ENCODE data around the gene LKAAEAR1. TPM values are rescaled to one million over a fixed set of nuclear protein-coding genes. Genes with fewer than 3 reads are reported as not detected.
A peak's percentile ranks its signal among the peaks of the same experiment; 100 is the strongest.

The LKAAEAR1 gene
- total and polyA plus RNA-seq, 2 of the 13 experiments (the other 11 are each of a cell fraction or from before 2014, with no cell fraction given), result not detected

DNA sequence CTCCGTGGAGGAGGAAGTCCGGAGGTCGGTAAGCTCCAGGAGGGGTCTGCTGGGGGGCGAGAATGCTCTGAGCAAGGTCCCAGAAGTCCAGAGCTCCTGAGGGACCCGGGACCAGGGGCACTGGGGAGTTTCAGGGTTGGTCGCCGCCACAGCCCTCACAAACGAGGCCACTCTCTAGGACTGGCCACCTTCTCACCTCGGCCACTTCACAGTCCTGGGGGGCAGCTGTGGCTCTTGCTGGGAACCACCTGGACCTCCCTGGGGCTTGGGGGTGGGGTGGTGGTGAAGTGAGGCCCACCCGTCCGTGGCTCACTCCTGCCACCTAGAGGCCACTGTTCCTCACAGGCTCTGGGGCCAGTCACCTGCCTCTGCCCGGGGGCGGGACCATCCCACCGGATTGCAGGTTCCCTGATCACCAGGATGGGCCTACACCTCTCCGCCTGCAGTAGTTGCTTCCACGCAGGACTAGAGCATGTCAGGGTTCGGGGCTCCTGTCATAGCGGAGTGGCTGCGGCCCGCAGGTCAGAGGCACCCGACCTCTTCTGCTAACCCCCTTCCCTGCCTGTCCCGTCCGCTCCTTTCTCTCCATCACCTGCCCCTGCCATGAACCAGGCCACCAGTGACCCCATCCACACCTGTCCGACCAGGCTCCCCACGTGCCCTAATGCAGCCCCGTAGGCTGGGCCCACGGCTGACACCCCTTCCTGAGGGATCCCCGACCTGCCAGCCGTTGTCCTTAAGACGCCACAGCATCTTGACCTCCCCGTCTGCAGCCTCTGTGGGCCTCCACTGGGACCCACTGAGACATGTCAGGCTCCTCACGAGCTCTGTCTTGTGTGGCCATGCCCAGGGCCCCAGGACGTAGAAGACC, 26.3 kb downstream of the LKAAEAR1 start (continued):
- TF ChIP-seq RFXANK (CRISPR knock-in tag; IDR thresholded peaks at IDR 0.05) (peak; percentile 75; the same call in 1 of the 2 replicates), ZNF775 (CRISPR knock-in tag; IDR thresholded peaks at IDR 0.05; ENCODE audit: borderline replicate concordance) (no peak), GTF3A (CRISPR knock-in tag; conservative IDR thresholded peaks at IDR 0.05) (0 out of 2 replicates have a peak, but pooled peaks have one; percentile 29), ZNF382 (CRISPR knock-in tag; IDR thresholded peaks at IDR 0.05; ENCODE audit: borderline replicate concordance) (no peak), TGIF2 (CRISPR knock-in tag; IDR thresholded peaks at IDR 0.05) (0 out of 2 replicates have a peak, but pooled peaks have one; percentile 27), RFXAP (CRISPR knock-in tag; IDR thresholded peaks at IDR 0.05; ENCODE audit: borderline replicate concordance) (peak; percentile 73; the same call in 1 of the 2 replicates), GLI4 (CRISPR knock-in tag; IDR thresholded peaks at IDR 0.05; ENCODE audit: borderline replicate concordance) (0 out of 2 replicates have a peak, but pooled peaks have one; percentile 9), BORCS8-MEF2B (CRISPR knock-in tag; IDR thresholded peaks at IDR 0.05) (no peak), ZNF451 (CRISPR knock-in tag; IDR thresholded peaks at IDR 0.05) (0 out of 2 replicates have a peak, but pooled peaks have one; percentile 71), NR2F2 (IDR thresholded peaks at IDR 0.05; ENCODE audit: borderline replicate concordance, low read depth) (no peak), JUND (CRISPR knock-in tag; IDR thresholded peaks at IDR 0.05) (peak; percentile 38)
- TF ChIP-seq, protein P1, sequence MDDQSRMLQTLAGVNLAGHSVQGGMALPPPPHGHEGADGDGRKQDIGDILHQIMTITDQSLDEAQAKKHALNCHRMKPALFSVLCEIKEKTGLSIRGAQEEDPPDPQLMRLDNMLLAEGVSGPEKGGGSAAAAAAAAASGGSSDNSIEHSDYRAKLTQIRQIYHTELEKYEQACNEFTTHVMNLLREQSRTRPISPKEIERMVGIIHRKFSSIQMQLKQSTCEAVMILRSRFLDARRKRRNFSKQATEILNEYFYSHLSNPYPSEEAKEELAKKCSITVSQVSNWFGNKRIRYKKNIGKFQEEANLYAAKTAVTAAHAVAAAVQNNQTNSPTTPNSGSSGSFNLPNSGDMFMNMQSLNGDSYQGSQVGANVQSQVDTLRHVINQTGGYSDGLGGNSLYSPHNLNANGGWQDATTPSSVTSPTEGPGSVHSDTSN (CRISPR knock-in tag; IDR thresholded peaks at IDR 0.05; ENCODE audit: borderline replicate concordance), result no peak
- TF ChIP-seq, protein P2, sequence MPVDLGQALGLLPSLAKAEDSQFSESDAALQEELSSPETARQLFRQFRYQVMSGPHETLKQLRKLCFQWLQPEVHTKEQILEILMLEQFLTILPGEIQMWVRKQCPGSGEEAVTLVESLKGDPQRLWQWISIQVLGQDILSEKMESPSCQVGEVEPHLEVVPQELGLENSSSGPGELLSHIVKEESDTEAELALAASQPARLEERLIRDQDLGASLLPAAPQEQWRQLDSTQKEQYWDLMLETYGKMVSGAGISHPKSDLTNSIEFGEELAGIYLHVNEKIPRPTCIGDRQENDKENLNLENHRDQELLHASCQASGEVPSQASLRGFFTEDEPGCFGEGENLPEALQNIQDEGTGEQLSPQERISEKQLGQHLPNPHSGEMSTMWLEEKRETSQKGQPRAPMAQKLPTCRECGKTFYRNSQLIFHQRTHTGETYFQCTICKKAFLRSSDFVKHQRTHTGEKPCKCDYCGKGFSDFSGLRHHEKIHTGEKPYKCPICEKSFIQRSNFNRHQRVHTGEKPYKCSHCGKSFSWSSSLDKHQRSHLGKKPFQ (CRISPR knock-in tag; IDR thresholded peaks at IDR 0.05; ENCODE audit: insufficient replicate concordance), result no peak
- TF ChIP-seq, protein P3, sequence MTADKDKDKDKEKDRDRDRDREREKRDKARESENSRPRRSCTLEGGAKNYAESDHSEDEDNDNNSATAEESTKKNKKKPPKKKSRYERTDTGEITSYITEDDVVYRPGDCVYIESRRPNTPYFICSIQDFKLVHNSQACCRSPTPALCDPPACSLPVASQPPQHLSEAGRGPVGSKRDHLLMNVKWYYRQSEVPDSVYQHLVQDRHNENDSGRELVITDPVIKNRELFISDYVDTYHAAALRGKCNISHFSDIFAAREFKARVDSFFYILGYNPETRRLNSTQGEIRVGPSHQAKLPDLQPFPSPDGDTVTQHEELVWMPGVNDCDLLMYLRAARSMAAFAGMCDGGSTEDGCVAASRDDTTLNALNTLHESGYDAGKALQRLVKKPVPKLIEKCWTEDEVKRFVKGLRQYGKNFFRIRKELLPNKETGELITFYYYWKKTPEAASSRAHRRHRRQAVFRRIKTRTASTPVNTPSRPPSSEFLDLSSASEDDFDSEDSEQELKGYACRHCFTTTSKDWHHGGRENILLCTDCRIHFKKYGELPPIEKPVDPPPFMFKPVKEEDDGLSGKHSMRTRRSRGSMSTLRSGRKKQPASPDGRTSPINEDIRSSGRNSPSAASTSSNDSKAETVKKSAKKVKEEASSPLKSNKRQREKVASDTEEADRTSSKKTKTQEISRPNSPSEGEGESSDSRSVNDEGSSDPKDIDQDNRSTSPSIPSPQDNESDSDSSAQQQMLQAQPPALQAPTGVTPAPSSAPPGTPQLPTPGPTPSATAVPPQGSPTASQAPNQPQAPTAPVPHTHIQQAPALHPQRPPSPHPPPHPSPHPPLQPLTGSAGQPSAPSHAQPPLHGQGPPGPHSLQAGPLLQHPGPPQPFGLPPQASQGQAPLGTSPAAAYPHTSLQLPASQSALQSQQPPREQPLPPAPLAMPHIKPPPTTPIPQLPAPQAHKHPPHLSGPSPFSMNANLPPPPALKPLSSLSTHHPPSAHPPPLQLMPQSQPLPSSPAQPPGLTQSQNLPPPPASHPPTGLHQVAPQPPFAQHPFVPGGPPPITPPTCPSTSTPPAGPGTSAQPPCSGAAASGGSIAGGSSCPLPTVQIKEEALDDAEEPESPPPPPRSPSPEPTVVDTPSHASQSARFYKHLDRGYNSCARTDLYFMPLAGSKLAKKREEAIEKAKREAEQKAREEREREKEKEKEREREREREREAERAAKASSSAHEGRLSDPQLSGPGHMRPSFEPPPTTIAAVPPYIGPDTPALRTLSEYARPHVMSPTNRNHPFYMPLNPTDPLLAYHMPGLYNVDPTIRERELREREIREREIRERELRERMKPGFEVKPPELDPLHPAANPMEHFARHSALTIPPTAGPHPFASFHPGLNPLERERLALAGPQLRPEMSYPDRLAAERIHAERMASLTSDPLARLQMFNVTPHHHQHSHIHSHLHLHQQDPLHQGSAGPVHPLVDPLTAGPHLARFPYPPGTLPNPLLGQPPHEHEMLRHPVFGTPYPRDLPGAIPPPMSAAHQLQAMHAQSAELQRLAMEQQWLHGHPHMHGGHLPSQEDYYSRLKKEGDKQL (CRISPR knock-in tag; IDR thresholded peaks at IDR 0.05; ENCODE audit: low read depth), result no peak; the same call in 1 of the 2 replicates
- TF ChIP-seq, protein P4, sequence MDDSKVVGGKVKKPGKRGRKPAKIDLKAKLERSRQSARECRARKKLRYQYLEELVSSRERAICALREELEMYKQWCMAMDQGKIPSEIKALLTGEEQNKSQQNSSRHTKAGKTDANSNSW (CRISPR knock-in tag; IDR thresholded peaks at IDR 0.05; ENCODE audit: borderline replicate concordance), result no peak
- TF ChIP-seq, protein P5, sequence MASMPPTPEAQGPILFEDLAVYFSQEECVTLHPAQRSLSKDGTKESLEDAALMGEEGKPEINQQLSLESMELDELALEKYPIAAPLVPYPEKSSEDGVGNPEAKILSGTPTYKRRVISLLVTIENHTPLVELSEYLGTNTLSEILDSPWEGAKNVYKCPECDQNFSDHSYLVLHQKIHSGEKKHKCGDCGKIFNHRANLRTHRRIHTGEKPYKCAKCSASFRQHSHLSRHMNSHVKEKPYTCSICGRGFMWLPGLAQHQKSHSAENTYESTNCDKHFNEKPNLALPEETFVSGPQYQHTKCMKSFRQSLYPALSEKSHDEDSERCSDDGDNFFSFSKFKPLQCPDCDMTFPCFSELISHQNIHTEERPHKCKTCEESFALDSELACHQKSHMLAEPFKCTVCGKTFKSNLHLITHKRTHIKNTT (CRISPR knock-in tag; IDR thresholded peaks at IDR 0.05), result no peak
- TF ChIP-seq, protein P6, sequence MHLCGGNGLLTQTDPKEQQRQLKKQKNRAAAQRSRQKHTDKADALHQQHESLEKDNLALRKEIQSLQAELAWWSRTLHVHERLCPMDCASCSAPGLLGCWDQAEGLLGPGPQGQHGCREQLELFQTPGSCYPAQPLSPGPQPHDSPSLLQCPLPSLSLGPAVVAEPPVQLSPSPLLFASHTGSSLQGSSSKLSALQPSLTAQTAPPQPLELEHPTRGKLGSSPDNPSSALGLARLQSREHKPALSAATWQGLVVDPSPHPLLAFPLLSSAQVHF (CRISPR knock-in tag; IDR thresholded peaks at IDR 0.05), result no peak

All from HepG2 (cell line).